ENCODE results near the gene SLC6A17. TPM values are rescaled to one million over a fixed set of nuclear protein-coding genes. Genes with fewer than 3 reads are reported as not detected.

SLC6A17 gene
- total and polyA plus RNA-seq, 2 donors (not counting 3 experiments of a cell fraction or from before 2014, with no cell fraction given), result 0.03 TPM; not detected in 1

GRCh38 chr1:110114784-110115183, 35.5 kb upstream of the SLC6A17 start:
- BruUV-seq (replicated peaks), result no TSS peak
- TF ChIP-seq EZH2 (IDR thresholded peaks at IDR 0.05; ENCODE audit: borderline replicate concordance, low read depth, low read length, severe bottlenecking) (no peak), JUN (IDR thresholded peaks at IDR 0.05; ENCODE audit: borderline replicate concordance, insufficient read depth, insufficient read length, low read depth) (no peak), MYC (IDR thresholded peaks at IDR 0.05; ENCODE audit: low read depth, low read length) (no peak), MAX (IDR thresholded peaks at IDR 0.05; ENCODE audit: insufficient read depth, insufficient read length) (no peak), FOS (IDR thresholded peaks at IDR 0.05; ENCODE audit: borderline replicate concordance, insufficient read depth, low read length) (no peak), POLR2AphosphoS5 (IDR thresholded peaks at IDR 0.05; ENCODE audit: insufficient read depth, low read depth, low read length) (no peak), GATA2 (IDR thresholded peaks at IDR 0.05; ENCODE audit: insufficient read depth, insufficient read length, low read depth, low read length) (no peak)
- TF ChIP-seq, protein P1, sequence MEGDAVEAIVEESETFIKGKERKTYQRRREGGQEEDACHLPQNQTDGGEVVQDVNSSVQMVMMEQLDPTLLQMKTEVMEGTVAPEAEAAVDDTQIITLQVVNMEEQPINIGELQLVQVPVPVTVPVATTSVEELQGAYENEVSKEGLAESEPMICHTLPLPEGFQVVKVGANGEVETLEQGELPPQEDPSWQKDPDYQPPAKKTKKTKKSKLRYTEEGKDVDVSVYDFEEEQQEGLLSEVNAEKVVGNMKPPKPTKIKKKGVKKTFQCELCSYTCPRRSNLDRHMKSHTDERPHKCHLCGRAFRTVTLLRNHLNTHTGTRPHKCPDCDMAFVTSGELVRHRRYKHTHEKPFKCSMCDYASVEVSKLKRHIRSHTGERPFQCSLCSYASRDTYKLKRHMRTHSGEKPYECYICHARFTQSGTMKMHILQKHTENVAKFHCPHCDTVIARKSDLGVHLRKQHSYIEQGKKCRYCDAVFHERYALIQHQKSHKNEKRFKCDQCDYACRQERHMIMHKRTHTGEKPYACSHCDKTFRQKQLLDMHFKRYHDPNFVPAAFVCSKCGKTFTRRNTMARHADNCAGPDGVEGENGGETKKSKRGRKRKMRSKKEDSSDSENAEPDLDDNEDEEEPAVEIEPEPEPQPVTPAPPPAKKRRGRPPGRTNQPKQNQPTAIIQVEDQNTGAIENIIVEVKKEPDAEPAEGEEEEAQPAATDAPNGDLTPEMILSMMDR (IDR thresholded peaks at IDR 0.05; ENCODE audit: extremely low read depth in 1 of 2, insufficient read depth in 1 of 2, low read depth in 1 of 2, low read length in 2 of 2), result no peak

More at GRCh38 chr1:110114784-110115183, 35.5 kb upstream of the SLC6A17 start:
- peaks cover 9 to 13% of the 10 kb centered on the region in 2 experiments for H3K27me3 ChIP-seq (ENCODE audit: control insufficient read depth in 2 of 2, insufficient read depth in 2 of 2, low read length in 2 of 2)
- no peaks in the 10 kb centered on the region for H3K9me1 ChIP-seq (replicated peaks; ENCODE audit: control insufficient read depth, extremely low read depth, insufficient read depth, low read length)
- H2AFZ ChIP-seq (ENCODE audit: low read depth, low read length), result no peak overlapping the region
- no peak overlapping the region for H3K4me2 ChIP-seq (ENCODE audit: insufficient read depth, low read length)
- POLR2A ChIA-PET, result no interaction called here
- no peak for DNase-seq (ENCODE audit: low read depth, low spot score)
- no peaks in the 10 kb centered on the region for H3K36me3 ChIP-seq (ENCODE audit: control insufficient read depth in 2 of 2, extremely low read depth in 1 of 2, insufficient read depth in 2 of 2, low read length in 2 of 2)
- FAIRE-seq, result no peak
- no peak overlapping the region for H3K27ac ChIP-seq (ENCODE audit: insufficient read depth, low read depth, low read length)
- intact Hi-C loops (cut with micrococcal nuclease) (no loop called here), dilution Hi-C loops (cut with MboI; ENCODE audit: extremely low pct_ligation_motif_present, low sequenced_read_pairs) (no loop called here)
- CTCF ChIA-PET, result interaction anchor here (1.0 to 7.1 kb wide), 3 partner anchors 11 to 381 kb away, joined by 3 to 54 read pairs (median 30); no protein-coding TSS in a partner anchor
- no peaks in the 10 kb centered on the region for H3K9me3 ChIP-seq (replicated peaks; ENCODE audit: control insufficient read depth, insufficient read depth, low read length)
- no peak overlapping the region for H3K4me3 ChIP-seq (replicated peaks in 1 of 3; ENCODE audit: insufficient read depth in 1 of 3, low read depth in 1 of 3, low read length in 3 of 3)
- H4K20me1 ChIP-seq (replicated peaks; ENCODE audit: control insufficient read depth, extremely low read depth, insufficient read depth, low read length), result no peaks in the 10 kb centered on the region
- H3K4me1 ChIP-seq (ENCODE audit: control insufficient read depth, extremely low read depth, insufficient read depth, low read length), result peaks cover 2% of the 10 kb centered on the region
- no peaks in the 10 kb centered on the region for H3K79me2 ChIP-seq (ENCODE audit: control insufficient read depth, insufficient read depth, low read length)
- H3K9ac ChIP-seq (replicated peaks; ENCODE audit: extremely low read depth, insufficient read depth, low read length), result no peak overlapping the region
